Keratinocyte (primary cell): ENCODE data around the gene GTF3C4. TPM values are rescaled to one million over a fixed set of nuclear protein-coding genes. Genes with fewer than 3 reads are reported as not detected.

Experiments
- DNase-seq: peaks from one replicate; pipeline ENCODE4 v3.0.0-alpha.2; 2011; ENCODE audit warnings: low read depth, missing footprints, low spot score
- FAIRE-seq: peaks from 2 replicates; lab custom pipeline; 2011; peaks lifted over from hg19 to GRCh38; lab: Jason Lieb, UNC
- H2AFZ ChIP-seq: 2 replicates; pipeline ENCODE4 v1.6.0; 2012; ENCODE audit warnings: low read length, control low read depth, inconsistent platforms; ENCODE audit not compliant: control insufficient read depth
- H3K27ac ChIP-seq: 2 replicates; pipeline ENCODE4 v1.5.1; 2011; ENCODE audit warnings: low read length; ENCODE audit not compliant: control insufficient read depth, insufficient read depth
- H3K27me3 ChIP-seq: 3 replicates; pipeline ENCODE4 v1.6.0; 2011; ENCODE audit warnings: low read length; ENCODE audit not compliant: control insufficient read depth, insufficient read depth; ENCODE audit errors: extremely low read depth
- H3K36me3 ChIP-seq, 2 experiments: 2 replicates in 1 of 2; 3 replicates in 1 of 2; pipeline ENCODE4 v1.5.1; 2011; ENCODE audit warnings: low read length in 2 of 2, mild to moderate bottlenecking in 1 of 2; ENCODE audit not compliant: control insufficient read depth in 2 of 2, insufficient read depth in 2 of 2; ENCODE audit errors: extremely low read depth in 1 of 2
- H3K4me1 ChIP-seq: 3 replicates; pipeline ENCODE4 v1.5.1; 2011; ENCODE audit warnings: low read length; ENCODE audit not compliant: control insufficient read depth, insufficient read depth; ENCODE audit errors: extremely low read depth
- H3K4me2 ChIP-seq: 3 replicates; pipeline ENCODE4 v1.6.0; 2011; ENCODE audit warnings: low read depth, low read length; ENCODE audit not compliant: control insufficient read depth, insufficient read depth; ENCODE audit errors: extremely low read depth
- H3K4me3 ChIP-seq, 3 experiments: fragments of 200-600 bp in 1 of 3; sonication (generic) in 1 of 3; 2 replicates in 2 of 3; 3 replicates in 1 of 3; pipeline ENCODE4 v1.5.1; 2011 to 2016; ENCODE audit warnings: low read length in 3 of 3, mild to moderate bottlenecking in 3 of 3, control low read depth in 2 of 3, inconsistent platforms in 1 of 3, low read depth in 1 of 3, mixed read lengths in 1 of 3, mixed run types in 1 of 3, moderate library complexity in 1 of 3; ENCODE audit not compliant: control insufficient read depth in 2 of 3, insufficient read depth in 2 of 3; ENCODE audit errors: extremely low read depth in 1 of 3
- H3K79me2 ChIP-seq: 2 replicates; pipeline ENCODE4 v1.6.0; 2012; ENCODE audit warnings: low read length; ENCODE audit not compliant: control insufficient read depth, insufficient read depth
- H3K9ac ChIP-seq: 3 replicates; pipeline ENCODE4 v1.6.0; 2011; ENCODE audit warnings: low read length; ENCODE audit not compliant: control insufficient read depth, insufficient read depth; ENCODE audit errors: extremely low read depth
- H3K9me1 ChIP-seq: 3 replicates; pipeline ENCODE4 v1.6.0; 2011; ENCODE audit warnings: low read length; ENCODE audit not compliant: control insufficient read depth, insufficient read depth; ENCODE audit errors: extremely low read depth
- H3K9me3 ChIP-seq: 2 replicates; pipeline ENCODE4 v1.5.1; 2012; ENCODE audit warnings: low read depth, low read length; ENCODE audit not compliant: control insufficient read depth
- H4K20me1 ChIP-seq: 3 replicates; pipeline ENCODE4 v1.6.0; 2011; ENCODE audit warnings: low read length; ENCODE audit not compliant: control insufficient read depth, insufficient read depth; ENCODE audit errors: extremely low read depth
- CTCF ChIP-seq, 3 experiments: IDR thresholded peaks in 1 of 3; conservative IDR thresholded peaks in 1 of 3; optimal IDR thresholded peaks in 1 of 3; 2 replicates in 2 of 3; 3 replicates in 1 of 3; pipeline versions ENCODE3 to v1.5.1; 2011; ENCODE audit warnings: low read length in 3 of 3, mild to moderate bottlenecking in 3 of 3, moderate library complexity in 2 of 3, control low read depth in 1 of 3, inconsistent platforms in 1 of 3; ENCODE audit not compliant: insufficient read depth in 2 of 3; ENCODE audit errors: extremely low read depth in 1 of 3
- EZH2 ChIP-seq: IDR thresholded peaks from one replicate; pipeline ENCODE4 v1.6.1; 2012; ENCODE audit warnings: inconsistent platforms, mild to moderate bottlenecking, low read length, moderate library complexity
- dilution Hi-C: fragments of 300-500 bp; cut with MboI; formaldehyde crosslinking; loops from one replicate; pipeline ENCODE4 v1.7.0; 2020; ENCODE audit warnings: low sequenced_read_pairs; ENCODE audit not compliant: extremely low pct_ligation_motif_present
- polyA plus RNA-seq, 5 experiments: library from polyadenylated mRNA; depleted of rRNA in 3 of 5; stranded (reverse) in 3 of 5; stranded (forward) in 1 of 5; unstranded in 1 of 5; fragments of >200 nt; gene quantifications; 1 replicate in 1 of 5; 2 replicates in 3 of 5; 3 replicates in 1 of 5; pipeline versions ENCODE4 v1.2.1 to v1.2.3, GENCODE V29; 2011 to 2012; ENCODE audit warnings: missing spikeins in 2 of 5, low read depth in 1 of 5, low replicate concordance in 1 of 5

Gene GTF3C4
- polyA plus RNA-seq, 1 donor (not counting 4 experiments of a cell fraction or from before 2014, with no cell fraction given): 7.7 TPM

- peaks cover 24% of the 10 kb centered on the region for H3K4me1 ChIP-seq
- H4K20me1 ChIP-seq: no peaks in the 10 kb centered on the region
- no peak overlapping the region for H2AFZ ChIP-seq
- H3K9me1 ChIP-seq: peaks cover 3% of the 10 kb centered on the region
- no peaks in the 10 kb centered on the region for H3K9me3 ChIP-seq
- H3K9ac ChIP-seq: no peak overlapping the region
- TF ChIP-seq EZH2: no peak
- H3K79me2 ChIP-seq: no peaks in the 10 kb centered on the region
- H3K36me3 ChIP-seq: peaks cover 19 to 21% of the 10 kb centered on the region in 2 experiments
- no peak overlapping the region for H3K4me3 ChIP-seq
- FAIRE-seq (no peak), DNase-seq (no peak)
- no peak overlapping the region for H3K27ac ChIP-seq
- no peaks in the 10 kb centered on the region for H3K27me3 ChIP-seq
- H3K4me2 ChIP-seq: no peak overlapping the region
- dilution Hi-C loops: no loop called here
Measured at GRCh38 chr9:132627594-132627993, 42.7 kb upstream of the GTF3C4 start.

GRCh38 chr9:132628746-132629145 is 41.5 kb upstream of the GTF3C4 start:
- dilution Hi-C loops: no loop called here
- Histone ChIP-seq H3K9ac (no peak overlapping the region), H3K4me3 (no peak overlapping the region), H3K4me1 (peaks cover 30% of the 10 kb centered on the region), H3K4me2 (no peak overlapping the region), H3K9me1 (peaks cover 3% of the 10 kb centered on the region), H3K27me3 (no peaks in the 10 kb centered on the region), H4K20me1 (no peaks in the 10 kb centered on the region), H2AFZ (no peak overlapping the region), H3K79me2 (no peaks in the 10 kb centered on the region), H3K9me3 (no peaks in the 10 kb centered on the region), H3K27ac (no peak overlapping the region), H3K36me3 (peaks cover 18 to 21% of the 10 kb centered on the region in 2 experiments)
- FAIRE-seq (no peak), DNase-seq (no peak)
- TF ChIP-seq CTCF (optimal IDR thresholded peaks at IDR 0.05 in 1 of 3, IDR thresholded peaks at IDR 0.05 in 1 of 3, conservative IDR thresholded peaks at IDR 0.05 in 1 of 3; ENCODE audit: extremely low read depth in 1 of 3, insufficient read depth in 2 of 3, low read length in 3 of 3): no peak
- TF ChIP-seq EZH2: no peak

- TF ChIP-seq EZH2 (no peak), CTCF (optimal IDR thresholded peaks at IDR 0.05 in 1 of 3, IDR thresholded peaks at IDR 0.05 in 1 of 3, conservative IDR thresholded peaks at IDR 0.05 in 1 of 3; ENCODE audit: extremely low read depth in 1 of 3, insufficient read depth in 2 of 3, low read length in 3 of 3) (no peak)
- dilution Hi-C loops: no loop called here
- Histone ChIP-seq H3K9me1 (peaks cover 3% of the 10 kb centered on the region), H3K4me2 (peak overlapping the region; percentile 74), H3K36me3 (peaks cover 22 to 23% of the 10 kb centered on the region in 2 experiments), H3K27ac (peak overlapping the region; percentile 81), H3K9me3 (no peaks in the 10 kb centered on the region), H2AFZ (no peak overlapping the region), H4K20me1 (no peaks in the 10 kb centered on the region), H3K4me1 (peaks cover 30% of the 10 kb centered on the region), H3K4me3 (no peak overlapping the region), H3K27me3 (no peaks in the 10 kb centered on the region), H3K9ac (no peak overlapping the region), H3K79me2 (no peaks in the 10 kb centered on the region)
- DNase-seq (no peak), FAIRE-seq (no peak)
Measured at GRCh38 chr9:132630116-132630515, 40.1 kb upstream of the GTF3C4 start.
